CD14-positive monocyte (primary cell): ENCODE results near the gene SLC2A6. TPM values are rescaled to one million over a fixed set of nuclear protein-coding genes. Genes with fewer than 3 reads are reported as not detected.

Experiments used
- DNase-seq, 3 donors: peaks; one replicate each; pipeline ENCODE4 v3.0.0-alpha.2; 2011 to 2022
- H2AFZ ChIP-seq: 2 replicates; pipeline ENCODE4 v1.6.0; 2012; ENCODE audit warnings: mild to moderate bottlenecking, low read depth, low read length, inconsistent platforms; ENCODE audit not compliant: insufficient read depth, poor library complexity, severe bottlenecking
- H3K27ac ChIP-seq, 2 donors: 1 replicate in 1 of 2; 2 replicates in 1 of 2; pipeline ENCODE4 v1.5.1; 2012 to 2013; ENCODE audit warnings: low read length in 2 of 2, control low read depth in 1 of 2, inconsistent platforms in 1 of 2, low read depth in 1 of 2, mild to moderate bottlenecking in 1 of 2
- H3K27me3 ChIP-seq, 2 donors: one replicate each; pipeline versions ENCODE4 v1.6.0 to v1.6.1; 2011 to 2013; ENCODE audit warnings: low read length in 2 of 2; ENCODE audit not compliant: control insufficient read depth in 2 of 2, insufficient read depth in 2 of 2
- H3K36me3 ChIP-seq, 2 donors: replicated peaks in 1 of 2; 1 replicate in 1 of 2; 2 replicates in 1 of 2; pipeline versions ENCODE4 v1.5.1 to v1.6.1; 2012 to 2013; ENCODE audit warnings: low read length in 2 of 2, control low read depth in 1 of 2, inconsistent platforms in 1 of 2, mild to moderate bottlenecking in 1 of 2; ENCODE audit not compliant: insufficient read depth in 2 of 2, control insufficient read depth in 1 of 2
- H3K4me1 ChIP-seq, 2 donors: 1 replicate in 1 of 2; 2 replicates in 1 of 2; pipeline versions ENCODE4 v1.5.1 to v1.6.1; 2012 to 2013; ENCODE audit warnings: low read length in 2 of 2, control low read depth in 1 of 2, inconsistent platforms in 1 of 2, mild to moderate bottlenecking in 1 of 2, moderate library complexity in 1 of 2; ENCODE audit not compliant: insufficient read depth in 2 of 2, control insufficient read depth in 1 of 2
- H3K4me2 ChIP-seq: replicated peaks from 2 replicates; pipeline ENCODE3; 2012; ENCODE audit warnings: low read length, moderate library complexity, mild to moderate bottlenecking; ENCODE audit not compliant: poor library complexity, severe bottlenecking; ENCODE audit errors: extremely low read depth
- H3K4me3 ChIP-seq, 3 experiments: fragments of 200-600 bp in 1 of 3; sonication (generic) in 1 of 3; replicated peaks in 1 of 3; 1 replicate in 2 of 3; 2 replicates in 1 of 3; pipeline ENCODE4 v1.5.1; 2011 to 2013; ENCODE audit warnings: low read length in 3 of 3, mild to moderate bottlenecking in 3 of 3, control low read depth in 2 of 3, low read depth in 2 of 3, inconsistent platforms in 1 of 3, moderate library complexity in 1 of 3
- H3K79me2 ChIP-seq: 2 replicates; pipeline ENCODE4 v1.6.0; 2012; ENCODE audit warnings: mild to moderate bottlenecking, control low read depth, inconsistent platforms, low read length, moderate library complexity; ENCODE audit not compliant: insufficient read depth
- H3K9ac ChIP-seq: 2 replicates; pipeline ENCODE4 v1.6.0; 2017; ENCODE audit warnings: low read length, mild to moderate bottlenecking; ENCODE audit not compliant: insufficient read depth, poor library complexity, severe bottlenecking
- H3K9me3 ChIP-seq, 2 donors: replicated peaks in 1 of 2; 1 replicate in 1 of 2; 2 replicates in 1 of 2; pipeline versions ENCODE4 v1.5.1 to v1.6.1; 2012 to 2013; ENCODE audit warnings: low read length in 2 of 2, control low read depth in 1 of 2; ENCODE audit not compliant: control insufficient read depth in 1 of 2, insufficient read depth in 1 of 2
- H4K20me1 ChIP-seq: 2 replicates; pipeline ENCODE4 v1.6.0; 2012; ENCODE audit warnings: mild to moderate bottlenecking, low read length, control low read depth, moderate library complexity; ENCODE audit not compliant: insufficient read depth
- H3K27ac Mint-ChIP-seq, 7 donors: one replicate each; pipeline ENCODE4 v1.8.0; 2020; ENCODE audit warnings: mild to moderate bottlenecking in 7 of 7, mixed read lengths in 7 of 7, moderate library complexity in 6 of 7, inconsistent platforms in 2 of 7
- H3K27me3 Mint-ChIP-seq, 3 donors: one replicate each; pipeline ENCODE4 v1.8.0; 2021 to 2022; ENCODE audit warnings: low read depth in 3 of 3, mild to moderate bottlenecking in 3 of 3, mixed read lengths in 3 of 3, moderate library complexity in 3 of 3, inconsistent platforms in 1 of 3
- H3K36me3 Mint-ChIP-seq, 2 donors: one replicate each; pipeline ENCODE4 v1.8.0; 2020; ENCODE audit warnings: mixed read lengths in 2 of 2, inconsistent platforms in 1 of 2, mild to moderate bottlenecking in 1 of 2
- H3K4me1 Mint-ChIP-seq: one replicate; pipeline ENCODE4 v1.8.0; 2020; ENCODE audit warnings: mild to moderate bottlenecking, mixed read lengths
- H3K4me3 Mint-ChIP-seq, 2 donors: one replicate each; pipeline ENCODE4 v1.8.0; 2020; ENCODE audit warnings: mild to moderate bottlenecking in 2 of 2, mixed read lengths in 2 of 2, moderate library complexity in 1 of 2
- H3K9me3 Mint-ChIP-seq, 7 donors: one replicate each; pipeline ENCODE4 v1.8.0; 2020 to 2022; ENCODE audit warnings: mixed read lengths in 7 of 7, mild to moderate bottlenecking in 6 of 7, moderate library complexity in 6 of 7, inconsistent platforms in 2 of 7
- WGBS: methylation state at CpG from one replicate; pipeline ENCODE4 v1.1.5; 2013; ENCODE audit warnings: missing lambda C conversion rate; ENCODE audit not compliant: insufficient coverage; 5-methylcytosine and 5-hydroxymethylcytosine counted together
- intact Hi-C, 2 donors: fragments of 100-400 bp; cut with micrococcal nuclease; formaldehyde crosslinking; loops; one replicate each; pipeline versions ENCODE4 v1.15.0 to v1.15.1; 2023
- polyA plus RNA-seq, 3 donors: library from polyadenylated mRNA; depleted of rRNA in 1 of 3; unstranded in 2 of 3; stranded (reverse) in 1 of 3; fragments of 300-500 nt in 2 of 3; fragments of >200 nt in 1 of 3; fragmentation: Illumina TruSeq in 2 of 3; gene quantifications; 1 replicate in 2 of 3; 2 replicates in 1 of 3; pipeline ENCODE4 v1.2.3, GENCODE V29; 2012 to 2021
- TF ChIP-seq, protein P1 (sequence below): fragments of 200-600 bp; IDR thresholded peaks from one replicate; pipeline ENCODE4 v1.8.0; 2022; ENCODE audit warnings: antibody characterized with exemption, mild to moderate bottlenecking

SLC2A6 gene
- polyA plus RNA-seq, 3 donors, result 43.2 to 127 (median 60.4) TPM

DNA sequence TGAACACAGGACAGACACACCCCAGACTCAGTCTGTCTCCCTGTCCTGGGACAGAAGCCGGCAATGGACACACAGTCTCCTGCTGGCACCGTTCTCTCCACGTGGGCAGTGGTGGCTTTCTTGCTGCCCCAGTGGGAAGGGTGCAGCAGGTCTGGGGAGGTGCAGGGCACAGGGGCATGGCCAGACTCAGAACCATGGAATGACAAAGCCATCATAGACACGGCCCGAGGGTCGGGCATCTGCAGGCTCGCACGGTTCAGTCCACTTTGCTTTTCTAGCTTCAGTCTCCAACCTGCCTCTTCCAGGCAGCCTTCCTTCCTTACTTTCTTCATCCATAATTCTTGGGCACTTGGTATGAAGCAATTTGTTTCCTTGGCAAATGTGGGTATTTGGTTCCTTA, 29.1 kb upstream of the SLC2A6 start:
- Mint-ChIP-seq H3K27ac (no peak overlapping the region), H3K27me3 (peaks cover 6 to 27% (median 23%) of the 10 kb centered on the region in 3 donors), H3K36me3 (no peaks in the 10 kb centered on the region), H3K4me1 (peaks cover 2% of the 10 kb centered on the region), H3K9me3 (peaks cover 0 to 3% (median under 1%) of the 10 kb centered on the region in 7 donors), H3K4me3 (no peak overlapping the region)
- H3K36me3 ChIP-seq, result no peaks in the 10 kb centered on the region
- H3K27ac ChIP-seq, result no peak overlapping the region
- no peaks in the 10 kb centered on the region for H3K79me2 ChIP-seq
- DNase-seq, result no peak
- no peaks in the 10 kb centered on the region for H3K4me1 ChIP-seq
- H3K4me2 ChIP-seq, result no peak overlapping the region
- no peak overlapping the region for H3K9ac ChIP-seq
- intact Hi-C loops, result no loop called here
- H3K9me3 ChIP-seq, result no peaks in the 10 kb centered on the region
- H3K27me3 ChIP-seq, result peaks cover 3 to 12% of the 10 kb centered on the region in 2 donors
- H4K20me1 ChIP-seq, result no peaks in the 10 kb centered on the region
- WGBS, result 93% methylated on average over 3 of the region's 8 CpGs
- H2AFZ ChIP-seq, result no peak overlapping the region
- H3K4me3 ChIP-seq, result no peak overlapping the region
- TF ChIP-seq, protein P1, sequence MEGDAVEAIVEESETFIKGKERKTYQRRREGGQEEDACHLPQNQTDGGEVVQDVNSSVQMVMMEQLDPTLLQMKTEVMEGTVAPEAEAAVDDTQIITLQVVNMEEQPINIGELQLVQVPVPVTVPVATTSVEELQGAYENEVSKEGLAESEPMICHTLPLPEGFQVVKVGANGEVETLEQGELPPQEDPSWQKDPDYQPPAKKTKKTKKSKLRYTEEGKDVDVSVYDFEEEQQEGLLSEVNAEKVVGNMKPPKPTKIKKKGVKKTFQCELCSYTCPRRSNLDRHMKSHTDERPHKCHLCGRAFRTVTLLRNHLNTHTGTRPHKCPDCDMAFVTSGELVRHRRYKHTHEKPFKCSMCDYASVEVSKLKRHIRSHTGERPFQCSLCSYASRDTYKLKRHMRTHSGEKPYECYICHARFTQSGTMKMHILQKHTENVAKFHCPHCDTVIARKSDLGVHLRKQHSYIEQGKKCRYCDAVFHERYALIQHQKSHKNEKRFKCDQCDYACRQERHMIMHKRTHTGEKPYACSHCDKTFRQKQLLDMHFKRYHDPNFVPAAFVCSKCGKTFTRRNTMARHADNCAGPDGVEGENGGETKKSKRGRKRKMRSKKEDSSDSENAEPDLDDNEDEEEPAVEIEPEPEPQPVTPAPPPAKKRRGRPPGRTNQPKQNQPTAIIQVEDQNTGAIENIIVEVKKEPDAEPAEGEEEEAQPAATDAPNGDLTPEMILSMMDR, result no peak

DNA sequence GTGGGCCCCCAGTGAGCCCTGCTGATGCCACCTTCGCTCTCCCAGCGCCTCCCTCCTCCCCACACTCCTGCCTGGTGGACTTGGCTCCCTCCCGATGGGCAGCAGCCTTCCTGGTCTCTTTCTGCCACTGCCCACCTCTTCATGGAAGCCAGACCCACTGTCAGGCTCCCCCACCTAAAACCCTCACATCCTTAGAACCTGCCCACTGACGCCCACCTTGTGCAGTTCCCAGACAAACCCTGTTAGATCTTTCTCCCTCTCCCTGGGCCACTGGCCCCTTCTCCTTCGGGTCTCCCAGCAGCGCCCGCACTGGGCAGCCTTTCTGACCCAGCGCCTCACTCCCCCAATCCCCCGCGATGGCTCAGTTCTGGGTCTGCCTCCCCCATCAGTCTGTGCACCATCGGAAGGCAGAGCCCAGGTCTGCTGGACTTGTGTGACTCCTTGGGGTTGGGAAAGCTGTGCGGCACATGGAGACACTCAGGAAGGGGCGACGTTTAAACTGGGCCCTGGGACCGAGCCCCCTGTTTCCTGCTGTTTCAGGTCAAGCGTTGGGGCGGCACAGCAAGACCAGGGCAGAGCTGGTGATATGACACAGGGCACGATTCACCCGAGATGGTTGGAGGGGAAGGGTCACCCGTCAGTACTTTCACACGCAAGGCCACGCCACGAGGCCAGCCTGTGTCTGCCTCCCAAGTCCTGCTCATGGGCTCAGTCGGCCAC, 28.5 kb upstream of the SLC2A6 start:
- Mint-ChIP-seq H3K36me3 (no peaks in the 10 kb centered on the region), H3K27ac (no peak overlapping the region), H3K27me3 (peaks cover 6 to 27% (median 23%) of the 10 kb centered on the region in 3 donors), H3K4me3 (no peak overlapping the region), H3K4me1 (peaks cover 2% of the 10 kb centered on the region), H3K9me3 (peaks cover 0 to 6% (median 6%) of the 10 kb centered on the region in 7 donors)
- WGBS, result 90% methylated on average over 17 of the region's 24 CpGs
- TF ChIP-seq, protein P1, result no peak
- Histone ChIP-seq H3K9ac (no peak overlapping the region), H4K20me1 (no peaks in the 10 kb centered on the region), H3K4me3 (no peak overlapping the region), H2AFZ (no peak overlapping the region), H3K79me2 (no peaks in the 10 kb centered on the region), H3K4me2 (no peak overlapping the region), H3K27me3 (peaks cover 3 to 13% of the 10 kb centered on the region in 2 donors), H3K36me3 (no peaks in the 10 kb centered on the region), H3K27ac (no peak overlapping the region), H3K9me3 (peaks cover 0 to 2% of the 10 kb centered on the region in 2 donors), H3K4me1 (no peaks in the 10 kb centered on the region)
- no peak for DNase-seq
- intact Hi-C loops, result no loop called here
